Adrenal gland (tissue), 5 donors: ENCODE measurements around the gene DNAH11.

ENCODE experiments used
- CTCF ChIP-seq, 6 experiments: fragments of 450-650 bp in 4 of 6; fragments of 200-600 bp in 2 of 6; sonication (generic) in 1 of 6; IDR thresholded peaks; 1 replicate in 5 of 6; 2 replicates in 1 of 6; pipeline versions ENCODE4 v1.5.1 to v1.8.0; 2016 to 2021; ENCODE audit warnings: antibody characterized with exemption in 6 of 6, mild to moderate bottlenecking in 2 of 6, moderate library complexity in 1 of 6
- POLR2A ChIP-seq, 2 donors: fragments of 450-650 bp; IDR thresholded peaks; one replicate each; pipeline ENCODE4 v1.6.1; 2017; ENCODE audit warnings: antibody characterized with exemption in 2 of 2, mild to moderate bottlenecking in 2 of 2, moderate library complexity in 1 of 2
- donor health status: DM: no; HTN: no; CAD: no.

- TF ChIP-seq CTCF (IDR thresholded peaks at IDR 0.05) (no peak), POLR2A (IDR thresholded peaks at IDR 0.05) (no peak)
Measured at GRCh38 chr7:21948364-21948763, 405.5 kb downstream of the DNAH11 start.
